Measurements from ENCODE around the gene SYNE4. TPM values are rescaled to one million over a fixed set of nuclear protein-coding genes. Genes with fewer than 3 reads are reported as not detected.
"Not testable (repeated sequence)": the region's sequence is repeated elsewhere in the genome, so short reads cannot be mapped to it uniquely, and the experiment has no call there.

The SYNE4 gene
- total RNA-seq, 1 donor, result not detected

- TF ChIP-seq, protein P1, sequence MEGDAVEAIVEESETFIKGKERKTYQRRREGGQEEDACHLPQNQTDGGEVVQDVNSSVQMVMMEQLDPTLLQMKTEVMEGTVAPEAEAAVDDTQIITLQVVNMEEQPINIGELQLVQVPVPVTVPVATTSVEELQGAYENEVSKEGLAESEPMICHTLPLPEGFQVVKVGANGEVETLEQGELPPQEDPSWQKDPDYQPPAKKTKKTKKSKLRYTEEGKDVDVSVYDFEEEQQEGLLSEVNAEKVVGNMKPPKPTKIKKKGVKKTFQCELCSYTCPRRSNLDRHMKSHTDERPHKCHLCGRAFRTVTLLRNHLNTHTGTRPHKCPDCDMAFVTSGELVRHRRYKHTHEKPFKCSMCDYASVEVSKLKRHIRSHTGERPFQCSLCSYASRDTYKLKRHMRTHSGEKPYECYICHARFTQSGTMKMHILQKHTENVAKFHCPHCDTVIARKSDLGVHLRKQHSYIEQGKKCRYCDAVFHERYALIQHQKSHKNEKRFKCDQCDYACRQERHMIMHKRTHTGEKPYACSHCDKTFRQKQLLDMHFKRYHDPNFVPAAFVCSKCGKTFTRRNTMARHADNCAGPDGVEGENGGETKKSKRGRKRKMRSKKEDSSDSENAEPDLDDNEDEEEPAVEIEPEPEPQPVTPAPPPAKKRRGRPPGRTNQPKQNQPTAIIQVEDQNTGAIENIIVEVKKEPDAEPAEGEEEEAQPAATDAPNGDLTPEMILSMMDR (IDR thresholded peaks at IDR 0.05; ENCODE audit: insufficient read depth, low read depth, low read length), result no peak
- DNase-seq (ENCODE audit: low read depth), result no peak
- no peak overlapping the region for H3K4me3 ChIP-seq (ENCODE audit: low read depth, low read length)
Observed at GRCh38 chr19:36049080-36049698, 40.6 kb upstream of the SYNE4 start.

DNA sequence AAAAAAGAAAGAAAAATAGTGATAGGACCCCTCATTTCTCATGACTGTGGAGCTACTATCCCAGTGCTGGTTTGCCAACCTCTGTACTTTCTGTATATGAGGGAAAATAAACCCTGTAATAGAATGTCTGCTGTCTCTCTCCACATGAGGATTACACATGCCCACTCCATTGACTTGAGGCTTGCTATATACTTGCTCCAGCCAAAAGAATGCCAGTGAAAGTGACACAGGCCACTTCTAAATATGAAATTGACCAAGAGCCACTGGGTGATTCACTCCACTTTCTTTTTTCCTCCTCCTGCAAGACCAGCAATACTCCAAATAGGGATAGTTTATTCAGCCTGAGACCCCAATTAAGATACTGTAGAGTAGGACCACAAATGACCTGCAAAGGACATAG, 39.2 kb upstream of the SYNE4 start:
- DNase-seq (ENCODE audit: low read depth), result no peak
- H3K4me3 ChIP-seq (ENCODE audit: low read depth, low read length), result no peak overlapping the region
- TF ChIP-seq, protein P1 (IDR thresholded peaks at IDR 0.05; ENCODE audit: insufficient read depth, low read depth, low read length), result no peak

- TF ChIP-seq, protein P1 (IDR thresholded peaks at IDR 0.05; ENCODE audit: insufficient read depth, low read depth, low read length), result no peak
- H3K4me3 ChIP-seq (ENCODE audit: low read depth, low read length), result no peak overlapping the region
- DNase-seq (ENCODE audit: low read depth), result peak; percentile 30
Observed at GRCh38 chr19:36046443-36047050, 37.9 kb upstream of the SYNE4 start.

GRCh38 chr19:36043952-36044351, 35.3 kb upstream of the SYNE4 start:
- no peak overlapping the region for H3K4me3 ChIP-seq (ENCODE audit: low read depth, low read length)
- DNase-seq (ENCODE audit: low read depth), result no peak
- TF ChIP-seq, protein P1 (IDR thresholded peaks at IDR 0.05; ENCODE audit: insufficient read depth, low read depth, low read length), result no peak

DNA sequence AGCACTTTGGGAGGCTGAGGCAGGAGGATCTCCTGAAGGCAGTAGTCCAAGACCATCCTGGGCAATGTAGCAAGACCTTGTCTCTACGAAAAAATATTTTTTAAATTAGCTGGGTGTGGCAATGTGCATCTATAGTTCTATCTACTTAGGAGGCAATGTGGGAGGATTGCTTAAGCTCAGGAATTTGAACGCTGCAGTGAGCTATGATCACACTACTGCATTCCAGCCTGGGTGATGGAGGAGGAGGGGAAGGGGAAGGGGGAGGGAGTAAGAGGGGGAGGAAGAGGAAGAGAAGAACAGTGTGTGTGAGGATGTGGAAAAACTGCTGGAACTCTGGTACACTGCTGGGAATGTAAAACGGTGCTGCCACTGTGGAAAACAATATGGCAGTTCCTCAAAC, 33.2 kb upstream of the SYNE4 start:
- peak; percentile 90 for DNase-seq (ENCODE audit: low read depth)
- TF ChIP-seq, protein P1 (IDR thresholded peaks at IDR 0.05; ENCODE audit: insufficient read depth, low read depth, low read length), result no peak
- no peak overlapping the region for H3K4me3 ChIP-seq (ENCODE audit: low read depth, low read length)

DNA sequence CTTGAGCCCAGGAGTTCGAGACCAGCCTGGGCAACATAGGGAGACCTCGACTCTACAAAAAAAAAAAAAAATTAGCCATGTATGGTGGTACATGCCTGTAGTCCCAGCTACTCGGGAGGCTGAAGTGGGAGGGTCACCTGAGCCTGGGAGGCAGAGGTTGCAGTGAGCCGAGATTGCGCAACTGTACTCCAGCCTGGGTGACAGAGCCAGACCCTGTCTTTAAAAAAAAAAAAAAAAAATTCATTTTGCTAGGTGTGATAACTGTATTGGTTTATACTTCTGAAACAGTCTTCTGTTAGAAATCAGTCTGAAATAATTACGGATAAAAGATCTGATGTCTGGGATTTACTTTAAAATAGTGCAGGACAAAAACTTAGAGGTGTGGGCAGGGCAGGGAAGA, 32.5 kb upstream of the SYNE4 start:
- not testable (repeated sequence) for H3K4me3 ChIP-seq (ENCODE audit: low read depth, low read length); DNase-seq (ENCODE audit: low read depth)

DNA sequence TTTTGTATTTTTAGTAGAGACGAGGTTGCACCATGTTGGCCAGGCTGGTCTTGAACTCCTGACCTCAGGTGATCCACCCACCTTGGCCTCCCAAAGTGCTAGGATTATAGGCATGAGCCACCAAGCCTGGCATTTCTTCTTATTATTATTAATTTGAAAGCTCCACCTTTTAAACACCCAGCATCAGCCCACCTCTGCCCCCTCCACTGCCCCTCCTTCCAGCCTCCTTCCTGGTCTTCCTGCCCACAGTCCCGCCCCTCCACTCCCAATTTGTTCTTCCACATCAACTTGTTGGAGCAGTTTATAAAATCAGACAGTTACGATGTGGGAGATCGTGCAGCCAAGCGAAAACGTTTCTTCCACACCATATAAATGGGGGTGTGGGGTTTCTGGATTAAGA, 31.9 kb upstream of the SYNE4 start:
- H3K4me3 ChIP-seq (ENCODE audit: low read depth, low read length), result no peak overlapping the region
- DNase-seq (ENCODE audit: low read depth), result no peak
- TF ChIP-seq, protein P1 (IDR thresholded peaks at IDR 0.05; ENCODE audit: insufficient read depth, low read depth, low read length), result no peak

Data from fibroblast of villous mesenchyme (primary cell).